A673 (cell line): Measurements from ENCODE around the gene AGA. TPM values are rescaled to one million over a fixed set of nuclear protein-coding genes. Genes with fewer than 3 reads are reported as not detected.

Experiments used
- BruUV-seq: library from RNA; stranded (reverse); fragments of 400-500 nt; replicated peaks from 2 replicates; lab custom pipeline; 2021; lab: Mats Ljungman, UMichigan
- CTCF ChIA-PET: fragments of 300-600 bp; sonication (Branson Sonifier 250); formaldehyde crosslinking; loops from one replicate; lab custom pipeline; 2022; ENCODE audit warnings: antibody characterized with exemption; lab: Charles Lee
- POLR2A ChIA-PET: fragments of 300-600 bp; sonication (Branson Sonifier 250); formaldehyde crosslinking; loops from one replicate; lab custom pipeline; 2022; ENCODE audit warnings: antibody characterized with exemption; ENCODE audit not compliant: low non-redundant PET; lab: Charles Lee
- DNase-seq: peaks from one replicate; pipeline ENCODE4 v3.0.0-alpha.2; 2015; ENCODE audit warnings: low spot score
- H3K27ac ChIP-seq: fragments of 200-600 bp; sonication (generic); 2 replicates; pipeline ENCODE4 v1.5.1; 2016; ENCODE audit warnings: mixed run types, low read depth, mild to moderate bottlenecking, mixed read lengths, antibody characterized with exemption, low read length; ENCODE audit not compliant: poor library complexity, severe bottlenecking
- H3K27me3 ChIP-seq: fragments of 200-600 bp; sonication (generic); replicated peaks from 2 replicates; pipeline ENCODE4 v1.6.1; 2017; ENCODE audit warnings: mixed run types, low read depth, mild to moderate bottlenecking, mixed read lengths, antibody characterized with exemption, low read length; ENCODE audit not compliant: insufficient read depth, poor library complexity
- H3K36me3 ChIP-seq: fragments of 200-600 bp; sonication (generic); 2 replicates; pipeline ENCODE4 v1.6.1; 2016; ENCODE audit warnings: mixed run types, mild to moderate bottlenecking, mixed read lengths, antibody characterized with exemption, low read length; ENCODE audit not compliant: insufficient read depth, poor library complexity, severe bottlenecking
- H3K4me1 ChIP-seq: fragments of 200-600 bp; sonication (generic); 2 replicates; pipeline ENCODE4 v1.6.1; 2017; ENCODE audit warnings: mixed run types, mild to moderate bottlenecking, mixed read lengths, antibody characterized with exemption, low read length; ENCODE audit not compliant: insufficient read depth, poor library complexity, severe bottlenecking
- H3K4me3 ChIP-seq: fragments of 200-600 bp; sonication (generic); 2 replicates; pipeline ENCODE4 v1.5.1; 2016; ENCODE audit warnings: low read depth, mixed run types, mild to moderate bottlenecking, mixed read lengths, low read length; ENCODE audit not compliant: poor library complexity, severe bottlenecking
- H3K9me3 ChIP-seq: fragments of 200-600 bp; sonication (generic); 2 replicates; pipeline ENCODE4 v1.6.1; 2016; ENCODE audit warnings: mixed run types, low read depth, mild to moderate bottlenecking, mixed read lengths, antibody characterized with exemption, low read length; ENCODE audit not compliant: poor library complexity, severe bottlenecking
- EZH2 ChIP-seq: fragments of 200-600 bp; sonication (generic); IDR thresholded peaks from 2 replicates; pipeline ENCODE4 v1.6.1; 2017; ENCODE audit warnings: borderline replicate concordance, low read depth, mild to moderate bottlenecking, mixed read lengths, antibody characterized with exemption, low read length; ENCODE audit not compliant: poor library complexity, severe bottlenecking
- intact Hi-C: fragments of 100-400 bp; cut with micrococcal nuclease; formaldehyde crosslinking; loops from one replicate; pipeline ENCODE4 v1.10.0; 2022; ENCODE audit not compliant: unreplicated experiment
- total RNA-seq: library from RNA; stranded (reverse); gene quantifications from 2 replicates; pipeline ENCODE4 v1.2.3, GENCODE V29; 2021
- TF ChIP-seq, protein P1 (sequence below): fragments of 300-800, 200-600 bp; sonication (generic); conservative IDR thresholded peaks from 2 replicates; pipeline ENCODE4 v1.5.1; 2017; ENCODE audit warnings: low read depth, mild to moderate bottlenecking, antibody characterized with exemption, low read length, moderate library complexity, mixed read lengths

The AGA gene
- total RNA-seq, 1 experiment from 2014 or later, result 24.6 TPM

DNA sequence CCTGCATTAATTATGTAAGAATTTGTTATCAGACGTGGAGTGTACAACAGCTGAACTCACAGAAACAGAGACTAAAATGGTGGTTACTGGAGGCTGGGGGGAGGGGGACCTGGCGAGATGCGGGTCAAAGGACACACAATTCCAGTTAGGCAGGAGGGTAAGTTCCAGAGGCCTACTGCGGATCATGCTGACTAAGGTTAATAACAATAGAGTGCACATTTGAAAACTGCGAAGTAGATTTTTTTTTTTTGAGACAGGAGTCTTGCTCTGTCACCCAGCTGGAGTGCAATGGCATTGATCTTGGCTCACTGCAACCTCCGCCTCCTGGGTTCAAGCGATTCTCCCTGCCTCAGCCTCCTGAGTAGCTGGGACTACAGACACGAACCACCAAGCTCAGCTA, 7.6 kb downstream of the AGA start:
- Histone ChIP-seq H3K27me3 (no peaks in the 10 kb centered on the region), H3K4me1 (no peaks in the 10 kb centered on the region), H3K36me3 (peaks cover 24% of the 10 kb centered on the region), H3K27ac (no peak overlapping the region), H3K4me3 (no peak overlapping the region), H3K9me3 (no peaks in the 10 kb centered on the region)
- ChIA-PET POLR2A (no interaction called here), CTCF (no interaction called here)
- intact Hi-C loops, result no loop called here
- BruUV-seq, result no TSS peak
- TF ChIP-seq, protein P1, sequence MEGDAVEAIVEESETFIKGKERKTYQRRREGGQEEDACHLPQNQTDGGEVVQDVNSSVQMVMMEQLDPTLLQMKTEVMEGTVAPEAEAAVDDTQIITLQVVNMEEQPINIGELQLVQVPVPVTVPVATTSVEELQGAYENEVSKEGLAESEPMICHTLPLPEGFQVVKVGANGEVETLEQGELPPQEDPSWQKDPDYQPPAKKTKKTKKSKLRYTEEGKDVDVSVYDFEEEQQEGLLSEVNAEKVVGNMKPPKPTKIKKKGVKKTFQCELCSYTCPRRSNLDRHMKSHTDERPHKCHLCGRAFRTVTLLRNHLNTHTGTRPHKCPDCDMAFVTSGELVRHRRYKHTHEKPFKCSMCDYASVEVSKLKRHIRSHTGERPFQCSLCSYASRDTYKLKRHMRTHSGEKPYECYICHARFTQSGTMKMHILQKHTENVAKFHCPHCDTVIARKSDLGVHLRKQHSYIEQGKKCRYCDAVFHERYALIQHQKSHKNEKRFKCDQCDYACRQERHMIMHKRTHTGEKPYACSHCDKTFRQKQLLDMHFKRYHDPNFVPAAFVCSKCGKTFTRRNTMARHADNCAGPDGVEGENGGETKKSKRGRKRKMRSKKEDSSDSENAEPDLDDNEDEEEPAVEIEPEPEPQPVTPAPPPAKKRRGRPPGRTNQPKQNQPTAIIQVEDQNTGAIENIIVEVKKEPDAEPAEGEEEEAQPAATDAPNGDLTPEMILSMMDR, result no peak
- TF ChIP-seq EZH2, result no peak
- no peak for DNase-seq

DNA sequence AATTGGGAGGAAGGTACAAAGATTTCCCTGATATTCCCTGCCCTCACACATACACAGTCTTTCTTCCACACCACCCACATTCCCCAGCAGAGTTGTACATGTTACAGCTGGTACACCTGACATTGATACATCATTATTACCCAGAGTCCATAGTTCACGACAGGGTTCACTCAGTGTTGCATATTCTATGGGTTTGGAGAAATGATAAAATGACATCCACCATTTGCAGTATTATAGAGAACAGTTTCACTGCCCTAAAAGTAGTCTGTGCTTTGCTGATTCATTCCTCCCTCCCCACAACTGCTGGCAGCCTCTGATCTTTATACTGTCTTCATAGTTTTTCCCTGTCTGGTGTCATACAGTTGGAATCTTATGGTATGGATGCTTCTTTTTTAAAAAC, 15.0 kb downstream of the AGA start:
- no TSS peak for BruUV-seq
- H3K27ac ChIP-seq, result no peak overlapping the region
- peaks cover 3% of the 10 kb centered on the region for H3K36me3 ChIP-seq
- TF ChIP-seq EZH2, result no peak
- TF ChIP-seq, protein P1, result no peak
- no peaks in the 10 kb centered on the region for H3K9me3 ChIP-seq
- H3K4me3 ChIP-seq, result no peak overlapping the region
- no peak for DNase-seq
- ChIA-PET POLR2A (no interaction called here), CTCF (no interaction called here)
- no peaks in the 10 kb centered on the region for H3K4me1 ChIP-seq
- intact Hi-C loops, result no loop called here
- H3K27me3 ChIP-seq, result no peaks in the 10 kb centered on the region

DNA sequence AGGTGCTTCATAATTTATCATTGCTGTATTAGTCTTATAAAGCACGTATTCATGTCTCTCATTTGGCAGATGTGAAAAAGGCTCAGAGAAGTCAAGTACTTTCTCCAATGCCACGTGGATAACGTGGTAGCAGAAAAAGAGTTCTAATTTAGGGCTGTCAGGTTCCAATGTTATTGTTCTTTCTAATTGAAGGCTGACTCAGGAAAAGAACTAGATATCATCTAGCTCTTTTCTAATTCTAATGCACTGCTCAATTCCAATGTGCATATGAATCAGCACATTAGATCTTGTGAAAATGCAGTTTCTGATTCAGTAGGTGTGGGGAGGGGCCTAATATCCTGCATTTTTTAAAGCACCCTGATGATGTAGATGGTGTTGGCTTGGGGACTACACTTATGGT, 22.8 kb downstream of the AGA start:
- BruUV-seq, result no TSS peak
- Histone ChIP-seq H3K4me1 (no peaks in the 10 kb centered on the region), H3K27me3 (no peaks in the 10 kb centered on the region), H3K4me3 (no peak overlapping the region), H3K9me3 (peaks cover 4% of the 10 kb centered on the region), H3K27ac (no peak overlapping the region), H3K36me3 (no peaks in the 10 kb centered on the region)
- DNase-seq, result no peak
- intact Hi-C loops, result no loop called here
- CTCF ChIA-PET, result no interaction called here
- TF ChIP-seq, protein P1, result no peak
- TF ChIP-seq EZH2, result no peak
- POLR2A ChIA-PET, result interaction anchor here (0.5 kb wide), 1 partner anchor 99 kb away, joined by 6 read pairs; no protein-coding TSS in a partner anchor
